MM.1S (cell line): ENCODE data around the gene BTBD18.

Experiments
- DNase-seq: peaks from one replicate; pipeline ENCODE4 v3.0.0-alpha.2; 2015
- H2AFZ ChIP-seq: fragments of 300-600 bp; sonication (generic); 2 replicates; pipeline ENCODE4 v1.6.0; 2016; ENCODE audit warnings: antibody characterized with exemption, low read length
- H3F3A ChIP-seq: fragments of 300-600 bp; sonication (generic); 2 replicates; pipeline ENCODE4 v1.6.1; 2016; ENCODE audit warnings: mild to moderate bottlenecking, antibody characterized with exemption, low read length, moderate library complexity, mixed read lengths; ENCODE audit not compliant: insufficient read depth
- H3K27ac ChIP-seq: fragments of 300-600 bp; sonication (generic); 2 replicates; pipeline ENCODE4 v1.5.1; 2016; ENCODE audit warnings: mild to moderate bottlenecking, low read length
- H3K27me3 ChIP-seq: fragments of 300-600 bp; sonication (generic); replicated peaks from 2 replicates; pipeline ENCODE4 v1.6.0; 2016; ENCODE audit warnings: low read length; ENCODE audit not compliant: insufficient read depth
- H3K36me3 ChIP-seq: fragments of 300-600 bp; sonication (generic); replicated peaks from 2 replicates; pipeline ENCODE4 v1.6.1; 2016; ENCODE audit warnings: mild to moderate bottlenecking, low read length, mixed read lengths; ENCODE audit not compliant: insufficient read depth
- H3K4me1 ChIP-seq: fragments of 300-600 bp; sonication (generic); 2 replicates; pipeline ENCODE4 v1.6.1; 2016; ENCODE audit warnings: low read length, mixed read lengths
- H3K4me2 ChIP-seq: fragments of 300-600 bp; sonication (generic); 2 replicates; pipeline ENCODE4 v1.6.0; 2016; ENCODE audit warnings: low read depth, low read length
- H3K4me3 ChIP-seq: fragments of 300-600 bp; sonication (generic); 2 replicates; pipeline ENCODE4 v1.5.1; 2016; ENCODE audit warnings: low read length, mixed read lengths
- H3K79me2 ChIP-seq: fragments of 300-600 bp; sonication (generic); 2 replicates; pipeline ENCODE4 v1.6.1; 2016; ENCODE audit warnings: mixed run types, low read length, mixed read lengths
- H3K9ac ChIP-seq: fragments of 300-600 bp; sonication (generic); 2 replicates; pipeline ENCODE4 v1.6.1; 2016; ENCODE audit warnings: low read length, mixed read lengths
- H3K9me2 ChIP-seq: fragments of 300-600 bp; sonication (generic); replicated peaks from 2 replicates; pipeline ENCODE4 v1.6.1; 2016; ENCODE audit warnings: mild to moderate bottlenecking, low read length, mixed read lengths; ENCODE audit not compliant: insufficient read depth
- H3K9me3 ChIP-seq: fragments of 300-600 bp; sonication (generic); replicated peaks from 2 replicates; pipeline ENCODE4 v1.6.1; 2016; ENCODE audit warnings: mild to moderate bottlenecking, low read length, mixed read lengths; ENCODE audit not compliant: insufficient read depth
- H4K20me1 ChIP-seq: fragments of 300-600 bp; sonication (generic); 2 replicates; pipeline ENCODE4 v1.6.1; 2016; ENCODE audit warnings: mild to moderate bottlenecking, low read length, moderate library complexity, mixed read lengths; ENCODE audit not compliant: insufficient read depth
- CTCF ChIP-seq: fragments of 300-600 bp; sonication (generic); IDR thresholded peaks from 2 replicates; pipeline ENCODE4 v1.5.1; 2016; ENCODE audit warnings: antibody characterized with exemption, low read length, mixed read lengths
- EZH2 ChIP-seq: fragments of 300-600 bp; sonication (generic); optimal IDR thresholded peaks from 2 replicates; pipeline ENCODE3; 2017; ENCODE audit warnings: low read depth, mild to moderate bottlenecking, antibody characterized with exemption, low read length, mixed read lengths
- EZH2phosphoT487 ChIP-seq: fragments of 300-600 bp; sonication (generic); IDR thresholded peaks from 2 replicates; pipeline ENCODE4 v1.6.1; 2018; ENCODE audit warnings: antibody characterized with exemption, low read length

The BTBD18 gene

GRCh38 chr11:57746920-57747319 is 4.7 kb downstream of the BTBD18 start:
- Histone ChIP-seq H3K79me2 (peaks cover 20% of the 10 kb centered on the region), H3K9me3 (no peaks in the 10 kb centered on the region), H3K9me2 (no peaks in the 10 kb centered on the region), H4K20me1 (no peaks in the 10 kb centered on the region), H3K36me3 (peaks cover 4% of the 10 kb centered on the region; the same call in 1 of the 2 replicates), H3K4me3 (no peak overlapping the region), H2AFZ (no peak overlapping the region), H3K4me1 (0 out of 2 replicates have a peak, but pooled peaks cover 5% of the 10 kb centered on the region), H3K9ac (no peak overlapping the region), H3K4me2 (no peak overlapping the region), H3K27me3 (no peaks in the 10 kb centered on the region), H3F3A (no peaks in the 10 kb centered on the region), H3K27ac (no peak overlapping the region)
- no peak for TF ChIP-seq EZH2phosphoT487
- TF ChIP-seq EZH2, result no peak
- TF ChIP-seq CTCF, result no peak
- no peak for DNase-seq

GRCh38 chr11:57745206-57745605 is 6.4 kb downstream of the BTBD18 start:
- Histone ChIP-seq H2AFZ (no peak overlapping the region), H3K27me3 (no peaks in the 10 kb centered on the region), H3K9me3 (no peaks in the 10 kb centered on the region), H3K79me2 (peaks cover 26% of the 10 kb centered on the region), H3K9me2 (no peaks in the 10 kb centered on the region), H3K36me3 (peaks cover 4% of the 10 kb centered on the region; the same call in 1 of the 2 replicates), H3K4me2 (no peak overlapping the region), H3K4me3 (no peak overlapping the region), H3K9ac (no peak overlapping the region), H3K27ac (no peak overlapping the region), H3K4me1 (0 out of 2 replicates have a peak, but pooled peaks cover 5% of the 10 kb centered on the region), H3F3A (peaks cover 6% of the 10 kb centered on the region; the same call in 1 of the 2 replicates), H4K20me1 (no peaks in the 10 kb centered on the region)
- TF ChIP-seq EZH2phosphoT487 (no peak), CTCF (no peak), EZH2 (no peak)
- DNase-seq, result no peak

DNA sequence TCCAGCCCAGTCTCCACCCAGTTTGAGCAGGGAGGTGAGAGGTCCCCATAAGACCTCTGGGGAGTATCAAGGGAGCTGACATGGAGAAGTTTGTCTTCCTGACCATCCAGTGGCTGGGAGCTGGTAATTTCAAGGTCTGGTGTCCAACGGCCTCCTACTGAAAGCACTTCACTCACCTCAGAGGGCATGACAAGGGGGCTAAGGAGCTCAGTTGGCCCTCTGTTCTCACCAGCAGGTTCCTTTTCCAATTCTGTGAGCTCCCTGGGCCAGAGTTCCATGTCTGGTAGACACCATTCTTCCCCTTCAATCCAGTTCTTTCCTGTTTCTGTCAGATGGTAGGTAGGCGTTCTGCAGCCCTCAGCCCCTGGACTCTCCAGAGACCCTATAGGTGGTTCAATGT is 7.3 kb downstream of the BTBD18 start:
- no peaks in the 10 kb centered on the region for H3K27me3 ChIP-seq
- no peak overlapping the region for H2AFZ ChIP-seq
- no peaks in the 10 kb centered on the region for H3K9me3 ChIP-seq
- no peaks in the 10 kb centered on the region for H3K9me2 ChIP-seq
- no peak overlapping the region for H3K9ac ChIP-seq
- no peaks in the 10 kb centered on the region for H4K20me1 ChIP-seq
- H3F3A ChIP-seq, result peaks cover 6% of the 10 kb centered on the region; the same call in 1 of the 2 replicates
- H3K4me1 ChIP-seq, result 0 out of 2 replicates have a peak, but pooled peaks cover 5% of the 10 kb centered on the region
- no peak for DNase-seq
- H3K36me3 ChIP-seq, result peaks cover 4% of the 10 kb centered on the region; the same call in 1 of the 2 replicates
- H3K79me2 ChIP-seq, result peaks cover 26% of the 10 kb centered on the region
- no peak overlapping the region for H3K4me2 ChIP-seq
- no peak overlapping the region for H3K4me3 ChIP-seq
- H3K27ac ChIP-seq, result no peak overlapping the region
- TF ChIP-seq CTCF, result no peak
- TF ChIP-seq EZH2phosphoT487, result no peak
- TF ChIP-seq EZH2, result no peak
